ENCODE measurements around the gene CNOT8. TPM values are rescaled to one million over a fixed set of nuclear protein-coding genes. Genes with fewer than 3 reads are reported as not detected.

The CNOT8 gene
- total RNA-seq, 2 donors from 2014 or later: 19.8 to 32.4 TPM

DNA sequence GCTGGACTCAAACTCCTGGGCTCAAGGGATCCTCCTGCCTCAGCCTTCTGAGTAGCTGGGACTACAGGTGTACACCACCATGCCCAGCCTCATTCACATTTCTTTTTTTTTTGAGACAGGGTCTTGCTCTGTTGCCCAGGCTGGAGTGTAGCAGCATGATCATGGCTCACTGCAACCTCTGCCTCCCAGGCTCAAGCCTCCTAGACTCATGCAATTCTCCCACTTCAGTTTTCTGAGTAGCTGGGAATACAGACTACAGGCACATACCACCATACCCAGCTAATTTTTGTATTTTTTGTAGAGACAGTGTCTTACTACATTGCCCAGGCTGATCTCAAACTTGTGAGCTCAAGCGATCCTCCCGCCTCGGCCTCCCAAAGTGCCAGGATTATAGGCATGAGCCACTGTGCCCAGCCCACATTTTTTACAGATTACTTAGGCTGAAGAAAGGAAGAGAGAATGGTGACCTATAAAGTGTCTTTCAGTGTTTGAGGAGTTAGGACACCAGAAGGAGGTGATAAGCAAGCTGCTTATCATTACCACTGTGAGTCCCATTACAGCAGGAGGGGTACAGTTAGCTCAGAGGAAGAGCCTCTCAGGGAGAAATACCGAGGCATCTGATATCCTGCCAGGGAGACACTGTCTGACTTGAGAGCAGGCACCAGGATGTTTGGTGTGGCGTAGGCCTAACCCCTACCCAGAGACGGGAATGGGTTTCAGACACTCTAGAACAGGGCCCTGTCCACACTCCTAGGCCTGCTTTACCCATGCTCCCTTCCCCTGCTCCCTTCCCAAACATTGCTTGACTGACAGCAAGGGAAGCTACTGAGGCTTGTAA, 17.8 kb upstream of the CNOT8 start:
- H3K27ac ChIP-seq: no peak overlapping the region

DNA sequence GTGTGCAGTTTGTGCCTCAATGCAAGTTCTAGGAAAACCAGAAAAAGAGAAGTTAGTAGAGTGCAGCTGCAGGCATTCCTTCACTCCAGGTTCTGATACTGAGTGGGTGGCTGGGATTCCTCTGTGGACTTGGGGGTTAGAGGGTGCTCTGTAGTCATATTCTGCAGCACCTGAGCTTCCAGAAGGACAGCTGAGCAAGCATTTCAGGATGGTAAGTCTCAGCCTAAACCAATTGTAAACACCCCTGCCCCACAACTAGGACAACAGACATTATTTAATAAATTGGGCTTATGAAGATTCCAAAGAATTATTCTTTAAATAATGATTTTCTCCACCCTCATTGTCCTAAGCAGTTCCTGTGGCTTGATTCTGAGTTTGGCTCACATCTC, 17.2 kb upstream of the CNOT8 start:
- no peak for ATAC-seq
- Histone ChIP-seq H3K36me3 (replicated peaks in 1 of 2; ENCODE audit: insufficient read depth in 1 of 2, low read depth in 2 of 2) (no peaks in the 10 kb centered on the region), H3K4me1 (no peaks in the 10 kb centered on the region), H3K27me3 (no peaks in the 10 kb centered on the region), H3K9me3 (no peaks in the 10 kb centered on the region), H3K4me3 (no peak overlapping the region), H3K27ac (no peak overlapping the region)
- intact Hi-C loops (cut with DNase I): no loop called here
- DNase-seq: no peak
- TF ChIP-seq, protein P1, sequence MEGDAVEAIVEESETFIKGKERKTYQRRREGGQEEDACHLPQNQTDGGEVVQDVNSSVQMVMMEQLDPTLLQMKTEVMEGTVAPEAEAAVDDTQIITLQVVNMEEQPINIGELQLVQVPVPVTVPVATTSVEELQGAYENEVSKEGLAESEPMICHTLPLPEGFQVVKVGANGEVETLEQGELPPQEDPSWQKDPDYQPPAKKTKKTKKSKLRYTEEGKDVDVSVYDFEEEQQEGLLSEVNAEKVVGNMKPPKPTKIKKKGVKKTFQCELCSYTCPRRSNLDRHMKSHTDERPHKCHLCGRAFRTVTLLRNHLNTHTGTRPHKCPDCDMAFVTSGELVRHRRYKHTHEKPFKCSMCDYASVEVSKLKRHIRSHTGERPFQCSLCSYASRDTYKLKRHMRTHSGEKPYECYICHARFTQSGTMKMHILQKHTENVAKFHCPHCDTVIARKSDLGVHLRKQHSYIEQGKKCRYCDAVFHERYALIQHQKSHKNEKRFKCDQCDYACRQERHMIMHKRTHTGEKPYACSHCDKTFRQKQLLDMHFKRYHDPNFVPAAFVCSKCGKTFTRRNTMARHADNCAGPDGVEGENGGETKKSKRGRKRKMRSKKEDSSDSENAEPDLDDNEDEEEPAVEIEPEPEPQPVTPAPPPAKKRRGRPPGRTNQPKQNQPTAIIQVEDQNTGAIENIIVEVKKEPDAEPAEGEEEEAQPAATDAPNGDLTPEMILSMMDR (IDR thresholded peaks at IDR 0.05): no peak
- no peak for TF ChIP-seq POLR2A (IDR thresholded peaks at IDR 0.05)

More for the DNA sequence above, 17.8 kb upstream of the CNOT8 start:
- no peak for DNase-seq
- Histone ChIP-seq H3K4me3 (no peak overlapping the region), H3K36me3 (replicated peaks in 1 of 2; ENCODE audit: insufficient read depth in 1 of 2, low read depth in 2 of 2) (no peaks in the 10 kb centered on the region), H3K9me3 (no peaks in the 10 kb centered on the region), H3K4me1 (no peaks in the 10 kb centered on the region), H3K27me3 (no peaks in the 10 kb centered on the region)
- intact Hi-C loops (cut with DNase I): no loop called here
- no peak for ATAC-seq
- TF ChIP-seq, protein P1 (IDR thresholded peaks at IDR 0.05): no peak
- no peak for TF ChIP-seq POLR2A (IDR thresholded peaks at IDR 0.05)
- WGBS, 2 donors: 76 to 80% methylated on average over 5 to 6 of the region's 6 CpGs

DNA sequence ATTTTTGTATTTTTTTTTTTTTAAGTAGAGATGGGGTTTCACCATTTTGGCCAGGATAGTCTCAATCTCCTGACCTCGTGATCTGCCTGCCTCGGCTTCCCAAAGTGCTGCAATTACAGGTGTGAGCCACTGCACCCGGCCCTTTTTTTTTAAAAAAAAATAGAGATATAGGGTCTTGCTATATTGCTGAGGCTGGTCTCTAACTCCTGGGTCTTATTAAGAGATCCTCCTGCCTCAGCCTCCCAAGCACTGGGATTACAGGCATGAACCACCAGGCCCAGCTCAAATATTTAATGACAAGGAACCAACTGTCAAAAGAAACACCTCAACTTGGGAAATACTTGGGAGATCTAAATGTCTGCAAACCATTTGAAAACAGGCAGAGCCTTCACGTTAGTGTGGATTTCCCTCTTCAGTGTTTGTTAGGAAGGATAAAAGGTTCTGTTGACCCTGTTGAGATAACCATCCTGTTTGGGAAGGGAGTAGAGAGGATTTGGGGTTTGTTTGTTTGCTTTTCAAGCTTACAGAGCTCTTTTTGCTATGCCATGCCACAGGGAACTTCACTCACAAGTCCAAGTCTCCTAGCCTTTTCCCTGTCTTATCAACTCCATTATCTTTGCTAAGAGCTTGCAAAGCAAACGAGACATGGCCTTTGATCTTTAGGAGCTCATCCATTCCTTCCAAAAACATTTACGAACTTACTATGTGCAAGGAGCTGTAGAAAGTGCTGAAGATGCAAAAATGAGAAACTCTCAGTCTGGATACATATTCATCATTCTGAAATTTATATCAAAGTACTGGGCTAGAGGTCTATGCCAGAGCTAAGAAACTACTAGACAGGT, 15.5 kb upstream of the CNOT8 start:
- intact Hi-C loops (cut with DNase I): no loop called here
- H3K9me3 ChIP-seq: no peaks in the 10 kb centered on the region
- no peak overlapping the region for H3K4me3 ChIP-seq
- TF ChIP-seq, protein P1 (IDR thresholded peaks at IDR 0.05): no peak
- TF ChIP-seq POLR2A (IDR thresholded peaks at IDR 0.05): no peak
- no peaks in the 10 kb centered on the region for H3K27me3 ChIP-seq
- no peaks in the 10 kb centered on the region for H3K4me1 ChIP-seq
- 72 to 83% methylated on average over 6 of the region's 6 CpGs for WGBS, 2 donors
- H3K27ac ChIP-seq: no peak overlapping the region
- ATAC-seq: no peak
- no peaks in the 10 kb centered on the region for H3K36me3 ChIP-seq (replicated peaks in 1 of 2; ENCODE audit: insufficient read depth in 1 of 2, low read depth in 2 of 2)
- no peak for DNase-seq

DNA sequence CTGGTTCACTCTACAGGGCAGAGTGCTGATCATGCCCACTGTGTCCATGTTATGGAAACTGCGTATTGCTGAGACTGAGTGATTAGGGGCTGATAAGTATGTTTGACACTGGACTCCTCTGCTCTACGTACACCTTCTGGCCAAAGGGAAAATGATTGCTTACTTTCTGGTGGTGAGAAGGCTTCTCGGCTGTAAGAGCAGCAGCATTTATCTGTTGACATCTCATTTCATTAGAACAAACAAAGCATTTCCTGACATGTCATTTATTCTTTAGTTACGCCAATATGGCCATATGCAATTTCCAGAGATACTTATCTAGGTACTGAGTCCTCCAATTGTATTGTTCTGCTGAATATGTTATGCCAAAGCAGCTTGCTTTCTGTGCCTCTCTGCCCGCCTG, 13.6 kb upstream of the CNOT8 start:
- whole genome bisulfite sequencing, 2 donors: 51 to 58% methylated on average over 5 of the region's 5 CpGs
- no peaks in the 10 kb centered on the region for H3K27me3 ChIP-seq
- H3K4me1 ChIP-seq: no peaks in the 10 kb centered on the region
- H3K4me3 ChIP-seq: no peak overlapping the region
- DNase-seq: no peak
- no peaks in the 10 kb centered on the region for H3K36me3 ChIP-seq (replicated peaks in 1 of 2; ENCODE audit: insufficient read depth in 1 of 2, low read depth in 2 of 2)
- TF ChIP-seq, protein P1 (IDR thresholded peaks at IDR 0.05): no peak
- no peak for TF ChIP-seq POLR2A (IDR thresholded peaks at IDR 0.05)
- no peaks in the 10 kb centered on the region for H3K9me3 ChIP-seq
- no peak for ATAC-seq
- H3K27ac ChIP-seq: no peak overlapping the region
- intact Hi-C loops (cut with DNase I): no loop called here

Measured in body of pancreas (tissue), 4 donors.